ENCODE results near the gene LGR6.

DNA sequence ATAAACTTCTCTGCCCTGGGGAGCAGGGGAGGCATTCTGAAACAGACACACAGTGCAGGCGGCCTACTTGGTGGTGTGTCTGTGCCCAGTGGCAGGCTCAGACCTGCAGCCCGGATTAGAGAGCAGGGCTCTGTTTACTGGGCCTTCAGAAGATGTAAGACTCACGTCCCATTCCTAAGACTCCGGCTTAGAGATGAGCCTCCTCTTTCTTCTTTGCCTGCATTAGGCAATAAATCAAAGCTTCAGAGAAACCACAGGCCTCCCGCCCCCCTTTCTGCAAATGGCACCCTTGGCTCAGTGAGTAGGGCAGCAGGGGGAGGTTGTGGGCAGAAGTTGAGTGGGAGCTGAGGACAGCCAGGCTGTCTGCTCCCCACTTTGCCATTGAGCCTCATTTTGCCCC, 35.8 kb downstream of the LGR6 start:
- TF ChIP-seq POLR2AphosphoS5 (IDR thresholded peaks at IDR 0.05): no peak
- TF ChIP-seq EP300 (IDR thresholded peaks at IDR 0.05): no peak
- TF ChIP-seq CTCF (IDR thresholded peaks at IDR 0.05): no peak
- TF ChIP-seq POLR2A (IDR thresholded peaks at IDR 0.05): no peak

Data from upper lobe of left lung (tissue), 4 donors.